MM.1S (cell line): ENCODE data around the gene COX6A1.

Source experiments
- CTCF ChIP-seq: fragments of 300-600 bp; sonication (generic); IDR thresholded peaks from 2 replicates; pipeline ENCODE4 v1.5.1; 2016; ENCODE audit warnings: antibody characterized with exemption, low read length, mixed read lengths
- EZH2 ChIP-seq: fragments of 300-600 bp; sonication (generic); optimal IDR thresholded peaks from 2 replicates; pipeline ENCODE3; 2017; ENCODE audit warnings: low read depth, mild to moderate bottlenecking, antibody characterized with exemption, low read length, mixed read lengths

- TF ChIP-seq CTCF (no peak), EZH2 (no peak)
Observed at GRCh38 chr12:120416490-120417216, 21.3 kb upstream of the COX6A1 start.
